DMS53 treated with DMSO at 0.1 percent for 48 hours (cell line): Measurements from ENCODE around the gene VANGL2.

Experiments used
- DNase-seq: peaks from one replicate; lab custom pipeline; 2025; ENCODE audit not compliant: unreplicated experiment; lab: John Stamatoyannopoulos, UW

The VANGL2 gene

GRCh38 chr1:160455153-160455517, 54.8 kb downstream of the VANGL2 start:
- no peak for DNase-seq

- no peak for DNase-seq
Observed at GRCh38 chr1:160459056-160459455, 58.7 kb downstream of the VANGL2 start.

- no peak for DNase-seq
Observed at GRCh38 chr1:160459687-160460086, 59.3 kb downstream of the VANGL2 start.

GRCh38 chr1:160460214-160460642, 59.9 kb downstream of the VANGL2 start:
- no peak for DNase-seq

- no peak for DNase-seq
Observed at GRCh38 chr1:160460683-160461287, 60.4 kb downstream of the VANGL2 start.

GRCh38 chr1:160465123-160465522, 64.8 kb downstream of the VANGL2 start:
- DNase-seq = no peak

GRCh38 chr1:160466961-160467360, 66.6 kb downstream of the VANGL2 start:
- DNase-seq = no peak

GRCh38 chr1:160467576-160467975, 67.2 kb downstream of the VANGL2 start:
- no peak for DNase-seq

GRCh38 chr1:160471253-160471652, 70.9 kb downstream of the VANGL2 start:
- no peak for DNase-seq

GRCh38 chr1:160472112-160472511, 71.7 kb downstream of the VANGL2 start:
- DNase-seq = no peak

GRCh38 chr1:160474392-160475242, 74.3 kb downstream of the VANGL2 start:
- DNase-seq = no peak
